Endothelial cell of umbilical vein (primary cell): ENCODE data around the gene TMEM184C. TPM values are rescaled to one million over a fixed set of nuclear protein-coding genes. Genes with fewer than 3 reads are reported as not detected.

ENCODE experiments used
- BruUV-seq: library from RNA; stranded (reverse); fragments of 400-500 nt; replicated peaks from 2 replicates; lab custom pipeline; 2021; lab: Mats Ljungman, UMichigan
- CTCF ChIA-PET: fragments of 300-600, 350-600 bp; sonication (Branson Sonifier 250); formaldehyde crosslinking; loops from one replicate; lab custom pipeline; 2021; ENCODE audit warnings: antibody characterized with exemption, inconsistent platforms; lab: Charles Lee
- POLR2A ChIA-PET: fragments of 300-600, 350-600 bp; sonication (Branson Sonifier 250); formaldehyde crosslinking; loops from one replicate; lab custom pipeline; 2021; ENCODE audit warnings: antibody characterized with exemption, inconsistent platforms; lab: Charles Lee
- DNase-seq: peaks from one replicate; pipeline ENCODE4 v3.0.0-alpha.2; 2011; ENCODE audit warnings: low read depth, low spot score
- FAIRE-seq: peaks from 2 replicates; lab custom pipeline; 2011; peaks lifted over from hg19 to GRCh38; lab: Jason Lieb, UNC
- H2AFZ ChIP-seq: 2 replicates; pipeline ENCODE4 v1.6.0; 2012; ENCODE audit warnings: low read depth, low read length, control low read depth, inconsistent platforms
- H3K27ac ChIP-seq: 2 replicates; pipeline ENCODE4 v1.5.1; 2011; ENCODE audit warnings: low read depth, mild to moderate bottlenecking, control low read depth, low read length, moderate library complexity; ENCODE audit not compliant: insufficient read depth
- H3K27me3 ChIP-seq, 2 experiments: 2 replicates each; pipeline versions ENCODE4 v1.6.0 to v1.6.1; 2011; ENCODE audit warnings: low read length in 2 of 2, mixed read lengths in 1 of 2; ENCODE audit not compliant: control insufficient read depth in 2 of 2, insufficient read depth in 2 of 2
- H3K36me3 ChIP-seq, 2 experiments: 2 replicates in 1 of 2; 3 replicates in 1 of 2; pipeline ENCODE4 v1.5.1; 2011; ENCODE audit warnings: low read length in 2 of 2, mild to moderate bottlenecking in 1 of 2, moderate library complexity in 1 of 2; ENCODE audit not compliant: control insufficient read depth in 2 of 2, insufficient read depth in 2 of 2; ENCODE audit errors: extremely low read depth in 1 of 2
- H3K4me1 ChIP-seq: 3 replicates; pipeline ENCODE4 v1.5.1; 2011; ENCODE audit warnings: mild to moderate bottlenecking, low read length; ENCODE audit not compliant: control insufficient read depth, insufficient read depth; ENCODE audit errors: extremely low read depth
- H3K4me2 ChIP-seq: 2 replicates; pipeline ENCODE4 v1.6.1; 2011; ENCODE audit warnings: low read length, control low read depth, mixed read lengths; ENCODE audit not compliant: insufficient read depth
- H3K4me3 ChIP-seq, 3 experiments: fragments of 200-600 bp in 1 of 3; sonication (generic), shearing (Covaris generic) in 1 of 3; replicated peaks in 1 of 3; 2 replicates each; pipeline ENCODE4 v1.5.1; 2011 to 2016; ENCODE audit warnings: control low read depth in 3 of 3, low read length in 3 of 3, mild to moderate bottlenecking in 2 of 3, inconsistent platforms in 1 of 3, low read depth in 1 of 3, moderate library complexity in 1 of 3; ENCODE audit not compliant: insufficient read depth in 1 of 3
- H3K79me2 ChIP-seq: 2 replicates; pipeline ENCODE4 v1.6.0; 2012; ENCODE audit warnings: low read length, inconsistent platforms; ENCODE audit not compliant: control insufficient read depth, insufficient read depth
- H3K9ac ChIP-seq: replicated peaks from 2 replicates; pipeline ENCODE3; 2011; ENCODE audit warnings: low read length, control low read depth; ENCODE audit not compliant: insufficient read depth; ENCODE audit errors: extremely low read depth
- H3K9me1 ChIP-seq: replicated peaks from 3 replicates; pipeline ENCODE4 v1.6.0; 2011; ENCODE audit warnings: mild to moderate bottlenecking, low read length; ENCODE audit not compliant: control insufficient read depth, insufficient read depth; ENCODE audit errors: extremely low read depth
- H3K9me3 ChIP-seq: replicated peaks from 2 replicates; pipeline ENCODE4 v1.5.1; 2012; ENCODE audit warnings: low read length, inconsistent platforms; ENCODE audit not compliant: control insufficient read depth, insufficient read depth
- H4K20me1 ChIP-seq: replicated peaks from 2 replicates; pipeline ENCODE3; 2011; ENCODE audit warnings: mild to moderate bottlenecking, low read length; ENCODE audit not compliant: control insufficient read depth, insufficient read depth; ENCODE audit errors: extremely low read depth
- CTCF ChIP-seq, 2 donors: IDR thresholded peaks; 1 replicate in 1 of 2; 2 replicates in 1 of 2; pipeline ENCODE4 v1.5.1; 2011; ENCODE audit warnings: low read length in 2 of 2, mild to moderate bottlenecking in 2 of 2, moderate library complexity in 2 of 2, control low read depth in 1 of 2, inconsistent platforms in 1 of 2, low read depth in 1 of 2; ENCODE audit not compliant: insufficient read depth in 1 of 2; ENCODE audit errors: extremely low read depth in 1 of 2
- JUN ChIP-seq: IDR thresholded peaks from 2 replicates; pipeline ENCODE4 v1.6.1; 2011; ENCODE audit warnings: borderline replicate concordance, low read depth; ENCODE audit not compliant: insufficient read length, insufficient read depth
- dilution Hi-C: fragments of 300-500 bp; cut with MboI; formaldehyde crosslinking; loops from one replicate; pipeline ENCODE4 v1.15.0; 2019; ENCODE audit warnings: low sequenced_read_pairs; ENCODE audit not compliant: extremely low pct_ligation_motif_present
- intact Hi-C: fragments of 100-400 bp; cut with micrococcal nuclease; formaldehyde crosslinking; loops from one replicate; pipeline ENCODE4 v1.10.0; 2022
- polyA plus RNA-seq, 4 experiments: library from polyadenylated mRNA; depleted of rRNA in 3 of 4; stranded (reverse) in 3 of 4; unstranded in 1 of 4; fragments of >200 nt; gene quantifications; 2 replicates each; pipeline versions ENCODE4 v1.2.1 to v1.2.3, GENCODE V29; 2011 to 2012; ENCODE audit warnings: missing spikeins in 1 of 4
- total RNA-seq: library from RNA; stranded (reverse); gene quantifications from 2 replicates; pipeline ENCODE4 v1.2.3, GENCODE V29; 2021

Gene TMEM184C
- total and polyA plus RNA-seq, 2 donors (not counting 3 experiments of a cell fraction or from before 2014, with no cell fraction given): 10.3 to 29.2 TPM

DNA sequence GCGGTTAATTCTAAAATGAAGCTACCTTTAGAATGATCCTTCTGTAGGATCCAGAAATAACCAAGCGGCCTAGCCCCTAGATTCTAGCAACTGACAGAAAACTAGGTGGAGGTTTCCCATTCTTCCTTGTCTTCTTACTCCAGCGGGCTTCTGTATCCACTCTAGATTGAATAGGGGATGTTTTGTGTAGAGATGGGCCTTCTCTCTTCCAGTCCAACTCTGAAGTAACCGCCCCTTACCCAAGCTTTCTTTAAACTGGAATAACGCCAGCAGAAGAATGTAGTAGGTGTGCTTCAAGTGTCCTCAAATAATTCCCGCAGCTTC is 386 bp upstream of the TMEM184C start:
- no peak for TF ChIP-seq JUN
- no peak for TF ChIP-seq CTCF (IDR thresholded peaks at IDR 0.05; ENCODE audit: extremely low read depth in 1 of 2, insufficient read depth in 1 of 2, low read depth in 1 of 2, low read length in 2 of 2)
- FAIRE-seq (no peak), DNase-seq (no peak)
- Histone ChIP-seq H3K36me3 (peaks cover 0 to 3% of the 10 kb centered on the region in 2 experiments), H3K9me3 (no peaks in the 10 kb centered on the region), H3K9me1 (peaks cover 3% of the 10 kb centered on the region), H3K27ac (no peak overlapping the region), H3K4me3 (peak overlapping the region; percentile 30 to 93 (median 90)), H3K9ac (no peak overlapping the region), H2AFZ (peak overlapping the region; percentile 88), H4K20me1 (peaks cover 3% of the 10 kb centered on the region), H3K4me2 (peak overlapping the region; percentile 96), H3K27me3 (peaks cover 8 to 17% of the 10 kb centered on the region in 2 experiments), H3K4me1 (peaks cover 9% of the 10 kb centered on the region), H3K79me2 (peaks cover 28% of the 10 kb centered on the region)
- dilution Hi-C loops (no loop called here), intact Hi-C loops (loop anchor here (1.0 to 10.0 kb wide), 3 partner anchors 67 to 828 kb away; partner anchors contain the start of genes NR3C2 and PRMT9)
- ChIA-PET POLR2A (interaction anchor here (1.5 kb wide), 1 partner anchor 67 kb away, joined by 5 read pairs; the partner anchor contains the start of gene PRMT9), CTCF (interaction anchor here (0.9 to 4.1 kb wide), 9 partner anchors 12 to 249 kb away, joined by 3 to 73 read pairs (median 4); partner anchors contain the start of genes ARHGAP10 and PRMT9)
- no TSS peak for BruUV-seq
